ENCODE data around the gene POLR3H.
"Not testable (repeated sequence)": the region's sequence is repeated elsewhere in the genome, so short reads cannot be mapped to it uniquely, and the experiment has no call there.

The POLR3H gene

DNA sequence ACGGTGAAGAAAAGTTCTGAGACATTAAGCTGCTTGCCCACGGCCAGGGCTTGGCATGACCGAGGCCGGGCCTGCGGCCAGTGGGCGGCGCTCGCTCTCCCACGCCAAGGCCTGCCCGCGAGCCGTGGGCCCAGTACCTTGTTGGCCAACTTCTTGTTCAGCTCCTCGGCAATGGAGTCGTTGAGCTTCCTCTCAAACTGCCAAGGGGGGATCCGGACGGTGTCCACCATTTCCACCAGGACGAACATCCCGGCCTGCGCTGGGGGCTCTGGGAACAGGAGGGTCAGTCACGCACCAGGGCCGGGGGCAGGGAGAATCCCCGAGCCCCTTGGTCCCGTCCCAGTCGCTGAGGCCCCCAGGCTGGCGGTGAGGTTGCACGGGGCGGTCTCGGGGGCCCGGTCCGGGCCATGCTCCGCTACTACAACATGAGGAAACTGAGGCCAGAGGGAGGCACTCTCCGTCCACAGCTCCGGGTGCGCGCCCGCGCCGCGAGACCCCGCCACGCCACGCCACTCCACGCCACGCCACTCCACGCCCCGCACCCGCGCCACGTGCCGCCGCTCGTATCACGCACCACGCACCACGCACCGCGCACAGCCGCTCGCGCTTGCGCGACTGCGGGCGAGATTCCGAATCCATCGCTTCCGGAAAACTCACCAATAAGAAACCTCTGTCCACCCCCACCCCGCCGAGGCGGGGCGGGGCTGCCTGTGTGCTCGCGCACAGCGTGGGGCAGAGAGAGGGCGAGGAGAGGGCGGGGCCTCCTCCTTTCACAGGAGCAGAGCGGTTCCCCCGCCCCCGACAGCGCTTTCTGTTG, at the start of gene POLR3H:
Gene POLR3H, minus strand, starts transcription at position 617 of the 817 bp plus-strand sequence. Its CDS starts 369 bp downstream, at position 248.
- DNase-seq, result peak; percentile 97 to 98

DNA sequence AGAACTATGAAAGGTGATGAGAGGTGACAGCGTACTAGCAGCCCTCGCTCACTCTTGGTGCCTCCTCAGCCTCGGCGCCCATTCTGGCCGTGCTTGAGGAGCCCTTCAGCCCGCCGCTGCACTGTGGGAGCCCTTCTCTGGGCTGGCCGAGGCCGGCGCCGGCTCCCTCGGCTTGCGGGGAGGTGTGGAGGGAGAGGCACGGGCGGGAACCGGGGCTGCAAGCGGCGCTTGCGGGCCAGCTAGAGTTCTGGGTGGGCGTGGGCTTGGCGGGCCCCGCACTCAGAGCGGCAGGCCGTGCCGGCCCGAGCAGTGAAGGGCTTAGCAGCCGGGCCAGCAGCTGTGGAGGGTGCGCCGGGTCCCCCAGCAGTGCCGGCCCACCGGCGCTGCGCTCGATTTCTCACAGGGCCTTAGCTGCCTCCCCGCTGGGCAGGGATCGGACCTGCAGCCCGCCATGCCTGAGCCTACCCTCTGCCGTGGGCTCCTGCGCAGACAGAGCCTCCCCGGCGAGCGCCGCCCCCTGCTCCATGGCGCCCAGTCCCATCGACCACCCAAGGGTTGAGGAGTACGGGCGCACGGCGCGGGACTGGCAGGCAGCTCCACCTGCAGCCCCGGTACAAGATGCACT, 49.2 kb upstream of the POLR3H start:
- not testable (repeated sequence) for DNase-seq

- DNase-seq, result peak; percentile 100
Measured at GRCh38 chr22:41589391-41590241, 45.3 kb upstream of the POLR3H start, which contains the start of gene PMM1. Gene PMM1, minus strand, starts transcription at chr22:41589840. Its CDS starts 35 bp downstream, at chr22:41589805.

GRCh38 chr22:41587347-41587723, 43.1 kb upstream of the POLR3H start:
- DNase-seq, result no peak

- no peak for DNase-seq
Measured at GRCh38 chr22:41585898-41586297, 41.6 kb upstream of the POLR3H start.

- DNase-seq, result no peak
Measured at GRCh38 chr22:41584881-41585280, 40.6 kb upstream of the POLR3H start.

GRCh38 chr22:41582694-41583093, 38.4 kb upstream of the POLR3H start:
- no peak for DNase-seq

DNA sequence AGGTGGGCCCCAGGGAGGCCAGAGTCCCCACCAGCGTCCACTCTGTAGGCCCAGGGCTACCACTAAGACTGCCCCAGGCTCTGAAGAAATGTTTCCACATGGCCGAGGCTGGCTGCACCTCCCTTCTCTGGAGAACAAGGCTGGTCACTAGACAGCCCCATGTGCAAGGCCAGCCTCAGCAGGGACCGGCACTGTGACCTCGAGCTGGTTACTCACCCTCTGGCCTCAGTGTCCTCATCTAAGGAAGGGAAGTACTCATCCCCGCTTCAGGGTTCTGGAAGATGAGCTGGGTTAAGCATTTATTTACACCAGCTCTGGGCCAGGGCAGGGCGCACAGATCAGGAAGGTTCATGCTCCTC, 35.7 kb upstream of the POLR3H start:
- DNase-seq, result no peak

DNA sequence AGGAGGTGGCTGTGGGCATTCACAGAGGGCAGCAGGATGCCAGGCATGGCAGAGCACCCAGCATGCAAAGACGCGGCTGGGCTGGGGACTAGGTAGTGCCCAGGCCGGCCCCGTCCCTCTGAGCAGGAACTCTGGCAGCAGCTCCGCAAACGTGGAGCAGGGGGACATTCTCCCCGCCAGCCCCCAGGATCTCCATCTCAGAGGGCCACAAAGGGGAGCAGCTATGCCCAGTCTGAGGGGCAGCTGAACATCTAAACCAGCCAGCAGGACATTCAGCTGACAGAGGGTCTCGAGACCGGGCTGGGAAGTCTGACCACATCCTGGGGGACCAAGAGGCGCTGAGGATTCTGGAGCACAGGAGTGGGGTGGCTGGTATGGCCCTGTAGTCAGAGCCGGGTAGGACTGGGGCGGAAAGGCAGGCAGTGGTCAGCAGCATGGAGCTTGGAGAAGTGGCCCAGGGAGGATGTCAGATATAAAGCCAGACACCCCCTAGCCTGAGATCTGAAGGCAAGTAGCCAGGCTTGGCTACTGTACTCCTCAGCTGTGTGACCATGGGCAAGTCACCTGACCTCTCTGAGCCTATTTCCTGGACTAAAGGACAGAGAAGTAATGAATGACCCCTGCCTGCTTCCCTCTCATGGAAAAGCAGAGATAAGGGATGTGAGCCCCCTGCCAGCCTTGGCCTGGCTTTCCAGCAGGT, 35.2 kb upstream of the POLR3H start:
- DNase-seq, result no peak

DNA sequence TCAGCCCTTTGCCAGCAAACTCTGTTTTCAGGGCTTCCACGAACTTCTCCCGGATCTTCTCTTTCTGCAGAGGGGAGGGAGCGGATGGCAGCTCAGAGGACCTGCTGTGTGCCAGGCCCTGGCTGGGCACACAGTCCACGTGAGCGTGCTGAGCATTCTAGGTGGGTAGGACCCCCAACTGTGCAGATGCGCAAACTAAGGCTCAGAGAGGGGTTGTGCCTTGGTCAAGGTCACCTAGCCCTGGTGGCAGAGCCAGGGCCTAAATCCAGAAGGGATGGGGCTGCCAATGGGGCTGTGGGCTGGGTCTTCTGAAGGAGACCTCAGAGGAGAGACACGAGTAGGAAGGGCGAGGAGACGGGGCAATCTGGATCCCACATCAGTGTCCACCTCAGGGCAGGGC, 34.5 kb upstream of the POLR3H start:
- no peak for DNase-seq

DNA sequence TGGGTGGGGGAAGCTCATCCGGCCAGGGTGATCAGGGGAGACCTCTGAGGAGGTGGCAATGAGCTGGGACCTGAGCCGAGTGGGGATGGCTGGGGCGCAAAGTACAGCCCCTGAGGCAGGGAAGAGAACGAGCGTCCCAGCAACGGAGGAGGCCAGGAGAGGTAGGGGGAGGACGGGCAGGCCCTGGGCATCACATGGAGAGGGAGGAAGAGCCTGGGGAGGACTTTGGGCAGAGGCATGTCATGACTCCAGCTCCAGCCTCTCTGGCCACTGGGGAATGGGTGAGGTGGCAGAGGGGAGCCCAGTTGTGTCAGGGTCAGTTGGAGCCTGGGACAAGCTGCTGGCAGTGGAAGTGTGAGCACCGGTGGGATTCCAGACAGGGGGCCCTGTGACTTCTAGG, 33.8 kb upstream of the POLR3H start:
- no peak for DNase-seq

GRCh38 chr22:41576877-41577276, 32.6 kb upstream of the POLR3H start:
- peak; percentile 34 to 36 for DNase-seq

DNA sequence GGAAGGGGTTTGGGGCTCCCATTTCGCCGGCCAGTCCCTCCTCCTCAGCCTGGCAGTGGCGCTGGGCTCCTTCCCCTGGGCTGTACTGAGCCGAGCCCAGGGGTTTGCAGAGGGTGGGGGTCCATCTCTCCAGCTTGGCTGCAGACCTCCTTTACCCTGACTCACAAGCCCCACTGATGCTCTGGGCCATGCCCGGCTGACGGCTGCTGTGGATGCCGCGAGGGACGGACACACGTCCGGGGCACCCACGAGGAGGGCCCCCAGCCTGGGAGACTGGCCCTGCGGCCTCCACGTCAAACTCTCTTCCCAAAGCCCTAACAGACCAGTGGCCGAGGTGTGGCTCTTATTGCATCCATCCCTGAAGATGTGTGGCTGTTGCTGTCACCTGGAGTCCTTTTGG, 31.3 kb upstream of the POLR3H start:
- no peak for DNase-seq

DNA sequence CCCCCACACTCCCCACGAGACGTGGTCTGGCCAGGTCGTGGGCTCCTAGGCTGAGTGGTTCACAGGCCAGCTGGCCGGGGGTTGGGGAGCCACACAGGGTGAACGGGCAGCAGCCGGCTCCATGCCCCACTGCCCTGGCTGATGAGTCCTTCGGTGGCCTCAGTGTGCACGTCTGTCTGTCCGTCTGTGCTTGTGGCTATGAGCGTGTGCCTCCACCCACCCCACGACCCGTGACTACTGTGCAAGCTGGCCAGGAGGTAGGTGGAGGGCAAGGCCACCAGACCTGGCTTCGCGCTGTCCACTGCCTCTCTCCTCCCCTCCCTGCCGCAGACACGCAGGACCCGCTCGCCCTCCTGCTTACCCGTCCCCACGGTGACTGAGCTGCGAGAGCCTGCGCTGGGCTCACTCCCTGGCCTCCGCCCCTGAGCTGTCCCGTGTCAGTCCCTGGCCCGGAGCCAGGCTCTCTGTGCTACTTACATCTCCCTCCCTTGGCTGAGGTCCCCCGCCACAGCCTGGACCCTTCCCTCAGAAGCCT, 30.6 kb upstream of the POLR3H start:
- DNase-seq, result no peak

DNA sequence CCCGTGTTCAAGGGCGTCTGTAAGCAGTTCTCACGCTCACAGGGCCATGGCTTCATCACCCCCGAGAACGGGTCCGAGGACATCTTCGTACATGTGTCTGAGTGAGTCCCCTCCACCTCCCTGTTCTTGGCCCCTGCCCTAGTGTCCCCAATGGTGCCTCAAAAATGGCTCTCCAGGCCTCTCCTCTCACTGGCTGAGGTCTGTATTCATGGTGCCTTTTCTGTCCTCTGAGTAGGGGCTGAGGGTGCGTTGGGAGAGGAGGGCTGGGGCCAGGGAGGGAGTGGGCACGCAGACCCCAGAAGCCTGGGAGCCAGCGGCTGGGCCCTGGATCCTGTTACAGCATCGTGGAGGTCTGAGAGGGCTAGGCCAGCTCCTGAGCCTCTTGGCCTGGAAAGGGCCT, 29.4 kb upstream of the POLR3H start:
- no peak for DNase-seq

DNA sequence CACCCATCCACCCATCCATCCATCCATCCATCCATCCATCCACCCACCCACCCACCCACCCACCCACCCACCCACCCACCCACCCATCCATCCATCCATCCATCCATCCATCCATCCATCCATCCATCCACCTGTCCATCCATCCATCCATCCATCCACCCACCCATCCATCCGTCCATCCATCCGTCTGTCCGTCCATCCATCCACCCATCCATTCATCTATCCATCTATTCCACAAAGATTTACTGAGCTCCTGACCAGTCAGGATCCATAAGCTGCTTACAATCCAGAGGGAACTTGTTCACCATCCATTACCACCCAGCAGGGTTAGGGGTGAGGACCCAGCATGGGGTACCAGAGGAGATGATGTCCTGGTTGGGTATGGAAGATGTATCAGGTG, 28.0 kb upstream of the POLR3H start:
- not testable (repeated sequence) for DNase-seq

- no peak for DNase-seq
Measured at GRCh38 chr22:41571786-41572185, 27.5 kb upstream of the POLR3H start.

- DNase-seq, result no peak
Measured at GRCh38 chr22:41570221-41570620, 26.0 kb upstream of the POLR3H start.

GRCh38 chr22:41568811-41569210, 24.5 kb upstream of the POLR3H start:
- DNase-seq, result no peak

GRCh38 chr22:41567512-41567768, 23.2 kb upstream of the POLR3H start:
- DNase-seq, result no peak

DNA sequence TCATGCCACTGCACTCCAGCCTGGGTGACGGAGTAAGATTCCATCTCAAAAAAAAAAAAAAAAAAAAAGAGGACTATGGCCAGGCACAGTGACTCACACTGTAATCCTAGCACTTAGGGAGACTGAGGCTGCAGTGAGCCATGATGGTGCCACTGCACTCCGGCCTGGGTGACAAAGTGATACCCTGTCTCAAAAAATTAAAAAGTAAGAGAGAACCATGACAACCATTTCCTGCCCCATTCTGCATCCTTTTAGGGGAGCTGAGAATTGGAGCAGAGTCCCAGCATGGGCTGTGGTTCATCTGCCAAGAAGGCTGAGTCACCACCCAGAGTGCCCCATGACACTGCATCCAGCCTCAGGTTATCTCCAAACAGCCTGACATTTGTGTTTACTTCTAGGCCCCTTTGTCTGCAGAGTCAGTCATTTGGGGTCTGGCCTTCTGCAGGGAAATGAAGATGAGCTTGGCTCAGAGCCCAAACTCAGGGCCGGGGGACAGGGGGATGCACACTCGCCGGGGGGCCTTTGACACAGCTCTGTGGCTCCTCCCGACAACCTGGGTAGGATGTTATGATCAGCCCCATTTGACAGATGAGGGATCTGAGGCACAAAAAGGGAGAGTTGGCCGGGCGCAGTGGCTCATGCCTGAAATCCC, 21.3 kb upstream of the POLR3H start:
- no peak for DNase-seq

DNA sequence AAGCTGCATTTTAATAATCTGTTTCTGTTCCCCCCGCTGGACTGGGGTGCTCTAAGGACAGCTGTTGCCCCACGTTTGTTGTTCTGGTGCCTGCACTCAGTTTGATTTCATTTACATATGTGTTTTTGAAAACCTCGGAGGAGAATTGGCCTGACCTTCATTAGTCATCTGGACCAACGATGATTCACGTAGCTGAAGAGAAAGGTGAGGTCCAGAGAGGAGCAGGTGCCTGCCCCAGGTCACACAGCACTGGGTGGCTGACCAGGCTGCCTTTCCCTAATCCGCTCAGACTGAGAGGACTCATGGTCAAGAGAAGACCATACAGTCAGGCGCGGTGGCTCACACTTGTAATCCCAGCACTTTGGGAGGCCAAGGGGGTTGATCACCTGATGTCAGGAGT, 20.3 kb upstream of the POLR3H start:
- DNase-seq, result no peak
